ENCODE measurements around the gene PRAC1.

The PRAC1 gene

GRCh38 chr17:48747445-48748363, 25.4 kb upstream of the PRAC1 start:
- in situ Hi-C loops (cut with MboI; ENCODE audit: low sequenced_read_pairs) = no loop called here

- in situ Hi-C loops (cut with MboI; ENCODE audit: low sequenced_read_pairs) = no loop called here
Observed at GRCh38 chr17:48746916-48747444, 24.7 kb upstream of the PRAC1 start.

- in situ Hi-C loops (cut with MboI; ENCODE audit: low sequenced_read_pairs) = no loop called here
Observed at GRCh38 chr17:48745381-48746275, 23.3 kb upstream of the PRAC1 start.

GRCh38 chr17:48740537-48740936, 18.2 kb upstream of the PRAC1 start:
- in situ Hi-C loops (cut with MboI; ENCODE audit: low sequenced_read_pairs) = no loop called here

- in situ Hi-C loops (cut with MboI; ENCODE audit: low sequenced_read_pairs) = no loop called here
Observed at GRCh38 chr17:48738803-48739526, 16.6 kb upstream of the PRAC1 start.

GRCh38 chr17:48738424-48738802, 16.1 kb upstream of the PRAC1 start:
- in situ Hi-C loops (cut with MboI; ENCODE audit: low sequenced_read_pairs) = no loop called here

- in situ Hi-C loops (cut with MboI; ENCODE audit: low sequenced_read_pairs) = no loop called here
Observed at GRCh38 chr17:48737330-48738043, 15.2 kb upstream of the PRAC1 start.

DNA sequence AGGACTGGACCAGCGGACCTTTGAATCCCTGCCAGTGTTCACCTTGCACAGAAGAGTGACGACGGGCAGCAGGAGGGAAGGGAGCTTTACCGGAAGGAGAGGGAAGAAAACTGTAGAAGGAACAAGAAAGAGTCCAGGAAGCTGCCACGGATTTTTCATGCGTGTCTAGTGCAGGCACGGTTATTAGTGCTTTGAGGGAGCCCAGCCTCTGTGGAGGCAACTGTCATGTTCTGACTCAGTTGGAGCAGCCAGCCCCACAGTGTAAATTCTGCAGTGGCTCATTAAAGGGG, 12.7 kb upstream of the PRAC1 start:
- in situ Hi-C loops (cut with MboI; ENCODE audit: low sequenced_read_pairs) = no loop called here

- in situ Hi-C loops (cut with MboI; ENCODE audit: low sequenced_read_pairs) = no loop called here
Observed at GRCh38 chr17:48734333-48735061, 12.2 kb upstream of the PRAC1 start.

GRCh38 chr17:48733632-48734328, 11.5 kb upstream of the PRAC1 start:
- in situ Hi-C loops (cut with MboI; ENCODE audit: low sequenced_read_pairs) = no loop called here

DNA sequence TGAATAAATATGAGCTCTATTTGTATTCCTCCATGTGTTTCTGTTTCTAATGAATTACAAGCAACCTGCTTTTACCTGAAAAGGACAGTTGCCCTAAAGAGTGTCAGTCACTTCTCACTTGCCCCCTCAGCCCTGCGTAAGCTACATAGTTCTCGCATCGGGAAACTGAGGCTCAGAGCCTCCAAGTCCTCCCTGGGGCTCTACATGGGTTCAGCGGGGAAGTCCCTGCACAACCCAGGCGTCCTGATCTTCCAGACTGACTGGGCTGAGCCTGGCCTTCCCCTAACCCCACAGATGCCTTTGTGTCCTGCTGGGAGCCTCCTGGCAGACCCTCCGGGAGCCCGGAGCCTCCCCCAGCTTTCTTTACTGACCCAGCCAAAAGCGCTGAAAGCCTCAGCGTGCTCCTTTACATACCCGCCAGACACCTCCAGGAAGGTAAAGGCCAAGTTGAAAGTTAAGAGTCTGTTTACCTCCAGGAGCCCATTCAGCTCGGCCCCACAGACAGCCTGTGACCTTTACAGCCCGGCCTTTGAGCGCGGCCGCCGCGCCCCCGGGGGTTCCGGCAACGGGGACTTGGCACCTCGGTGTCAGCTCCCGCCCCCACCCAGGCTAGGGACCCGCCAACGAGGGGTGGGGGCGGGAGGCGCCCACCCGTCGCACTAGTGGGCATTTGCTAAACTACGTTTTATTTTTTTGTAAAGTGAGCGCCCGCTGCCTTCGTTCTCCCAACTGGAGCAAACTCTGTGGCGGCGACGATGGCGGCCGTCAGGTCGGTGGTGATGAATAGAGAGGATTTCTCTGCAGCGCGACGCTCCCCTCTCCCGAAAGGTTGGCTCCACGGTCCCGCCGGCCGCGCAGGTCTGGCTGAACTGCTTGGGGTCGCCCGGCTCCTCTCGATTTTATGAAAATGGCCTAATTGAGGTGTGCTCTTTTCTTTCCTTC, 10.6 kb upstream of the PRAC1 start:
- in situ Hi-C loops (cut with MboI; ENCODE audit: low sequenced_read_pairs) = no loop called here

- in situ Hi-C loops (cut with MboI; ENCODE audit: low sequenced_read_pairs) = no loop called here
Observed at GRCh38 chr17:48731355-48731754, 9.0 kb upstream of the PRAC1 start.

DNA sequence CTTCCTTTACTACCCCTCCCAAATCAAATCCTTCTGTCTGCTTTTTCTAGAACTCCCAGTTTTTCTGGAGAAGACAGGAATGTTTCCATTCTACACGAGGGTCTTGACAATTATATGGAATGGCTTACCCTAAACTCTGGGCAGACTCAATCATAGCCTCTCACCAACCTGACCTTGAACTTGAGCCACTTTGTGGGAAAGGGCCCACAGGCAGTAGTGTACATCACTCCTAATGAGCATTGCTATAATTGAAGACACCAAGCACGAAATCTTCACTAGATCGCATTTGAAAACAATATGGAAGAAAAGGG, 7.9 kb upstream of the PRAC1 start:
- in situ Hi-C loops (cut with MboI; ENCODE audit: low sequenced_read_pairs) = no loop called here

DNA sequence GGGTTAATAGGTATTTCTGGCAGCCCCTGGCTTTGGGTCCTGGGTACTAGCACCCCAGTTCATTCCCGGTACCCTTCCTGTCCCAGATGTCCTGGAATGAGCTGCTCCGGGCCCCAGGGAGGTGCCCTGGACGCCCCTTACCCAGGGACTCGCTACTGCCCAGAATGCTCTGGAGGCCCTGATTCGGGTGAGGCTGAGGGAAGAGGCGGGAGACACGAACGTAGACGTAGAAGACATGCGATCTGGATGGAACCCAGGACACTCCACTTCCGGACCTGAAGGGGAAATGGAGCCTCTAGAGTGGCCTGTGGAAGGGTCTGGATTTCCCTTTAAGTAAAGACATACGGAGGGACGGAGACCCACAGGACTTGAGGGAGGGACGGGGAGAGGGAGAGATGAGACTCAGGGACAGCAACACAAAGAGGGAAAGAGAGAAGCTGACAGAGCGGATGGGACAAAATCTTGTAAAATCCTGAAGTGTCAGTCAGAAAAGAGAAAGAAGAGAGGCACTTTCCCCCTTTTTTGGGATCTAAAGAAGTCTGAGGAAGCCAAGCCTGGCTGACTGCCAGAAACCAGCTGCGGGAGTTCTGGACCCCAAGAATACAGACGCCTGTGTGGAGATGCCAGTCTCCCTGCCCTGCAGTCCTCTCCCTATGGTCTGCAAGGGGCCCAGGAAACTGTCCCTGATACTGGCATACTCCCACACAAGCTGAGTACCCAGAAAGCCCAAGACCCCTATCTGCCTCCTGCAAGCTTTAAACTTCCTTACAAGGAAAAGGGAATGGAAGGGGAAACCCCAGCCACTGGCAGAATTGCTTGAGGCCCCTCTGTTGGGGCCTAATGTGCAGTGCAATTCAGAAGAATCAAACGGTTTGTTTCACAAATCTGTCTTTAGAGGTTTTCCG, 7.3 kb upstream of the PRAC1 start:
- in situ Hi-C loops (cut with MboI; ENCODE audit: low sequenced_read_pairs) = no loop called here

DNA sequence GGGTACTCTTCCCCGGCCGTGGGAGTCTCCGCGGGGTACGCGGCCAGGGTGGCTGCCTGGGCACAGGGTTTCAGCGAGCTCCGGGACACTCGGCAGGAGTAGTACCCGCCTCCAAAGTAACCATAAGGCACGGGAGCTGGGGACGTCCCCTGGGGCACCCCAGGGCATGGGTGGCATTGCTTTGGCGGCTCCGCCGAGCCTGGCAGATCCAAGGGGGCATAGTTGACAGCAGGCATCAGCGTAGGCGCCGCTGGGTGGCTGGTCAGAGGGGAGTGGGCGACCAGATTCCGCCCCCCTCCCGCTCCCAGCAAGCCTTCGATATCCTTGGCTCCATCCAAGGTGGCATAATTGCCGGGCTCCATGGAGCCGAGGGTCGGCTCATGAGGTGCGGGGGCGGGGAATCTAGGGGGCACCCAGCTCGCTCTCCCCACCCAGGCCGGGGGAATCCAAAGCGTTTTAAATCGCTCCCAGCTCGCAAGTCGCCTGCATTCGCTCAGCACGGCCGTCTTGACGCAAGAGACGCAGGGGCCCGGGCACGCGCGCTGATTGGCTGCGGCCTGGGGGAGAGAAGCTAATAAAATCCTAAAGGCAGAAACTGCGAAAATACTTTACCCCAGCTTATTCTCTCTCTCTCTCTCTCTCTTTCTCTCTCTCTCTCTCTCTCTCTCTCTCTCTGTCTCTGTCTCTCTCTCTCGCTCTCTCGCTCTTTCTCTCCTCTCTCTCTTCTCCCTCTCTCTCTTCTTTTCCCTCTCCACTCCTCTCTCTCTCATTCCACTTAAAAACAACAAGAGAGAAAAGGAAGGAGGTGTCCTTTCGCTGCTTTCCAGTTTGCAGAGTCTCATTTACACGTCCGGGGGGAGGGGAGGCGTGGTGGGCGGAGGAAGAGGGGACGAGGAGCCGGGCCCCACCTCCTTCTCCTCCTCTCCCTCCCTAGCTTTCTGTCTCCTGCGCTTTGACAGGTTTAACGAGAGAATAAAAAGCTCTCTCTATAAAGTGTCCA, 6.2 kb upstream of the PRAC1 start, which contains the start of gene HOXB13:
HOXB13 (minus strand) TSS at position 519 of the 1,000 bp plus-strand sequence; CDS start at position 362, 157 bp downstream.
- in situ Hi-C loops (cut with MboI; ENCODE audit: low sequenced_read_pairs) = no loop called here
